Common myeloid progenitor, CD34-positive (primary cell): Measurements from ENCODE around the gene GMPPA.

Experiments
- CTCF ChIA-PET: fragments of 350-600 bp; sonication (Branson Sonifier 250); formaldehyde crosslinking; loops from one replicate; lab custom pipeline; 2021; ENCODE audit warnings: antibody characterized with exemption; lab: Charles Lee
- POLR2A ChIA-PET: fragments of 350-600 bp; sonication (Branson Sonifier 250); formaldehyde crosslinking; loops from one replicate; lab custom pipeline; 2021; ENCODE audit warnings: antibody characterized with exemption; lab: Charles Lee
- DNase-seq, 3 donors: peaks; one replicate each; pipeline versions ENCODE4 v3.0.0 to v3.0.0-alpha.2; 2013
- H3K27ac ChIP-seq, 2 experiments: 1 replicate in 1 of 2; 2 replicates in 1 of 2; pipeline ENCODE4 v1.7.0; 2013; ENCODE audit warnings: inconsistent platforms in 2 of 2, low read length in 2 of 2, mild to moderate bottlenecking in 2 of 2, low read depth in 1 of 2, moderate library complexity in 1 of 2; ENCODE audit not compliant: severe bottlenecking in 2 of 2, insufficient read depth in 1 of 2, poor library complexity in 1 of 2
- H3K27me3 ChIP-seq, 5 experiments: replicated peaks in 2 of 5; 1 replicate in 3 of 5; 2 replicates in 2 of 5; pipeline versions ENCODE4 v1.6.1 to v1.7.0; 2013; ENCODE audit warnings: low read length in 4 of 5, mild to moderate bottlenecking in 2 of 5, moderate library complexity in 2 of 5, inconsistent platforms in 1 of 5; ENCODE audit not compliant: insufficient read depth in 5 of 5, control insufficient read depth in 4 of 5
- H3K36me3 ChIP-seq, 4 experiments: 1 replicate in 2 of 4; 2 replicates in 2 of 4; pipeline versions ENCODE4 v1.6.1 to v1.7.0; 2013; ENCODE audit warnings: low read length in 3 of 4, control low read depth in 1 of 4, mild to moderate bottlenecking in 1 of 4; ENCODE audit not compliant: control insufficient read depth in 4 of 4, insufficient read depth in 4 of 4
- H3K4me1 ChIP-seq, 4 experiments: 1 replicate in 3 of 4; 2 replicates in 1 of 4; pipeline versions ENCODE4 v1.6.1 to v1.7.1; 2013; ENCODE audit warnings: low read length in 3 of 4, mild to moderate bottlenecking in 3 of 4, control low read depth in 1 of 4, inconsistent platforms in 1 of 4, moderate library complexity in 1 of 4; ENCODE audit not compliant: control insufficient read depth in 4 of 4, insufficient read depth in 4 of 4; ENCODE audit errors: control extremely low read depth in 1 of 4
- H3K4me3 ChIP-seq, 7 experiments: 1 replicate in 4 of 7; 2 replicates in 3 of 7; pipeline versions ENCODE4 v1.5.1 to v1.7.0; 2013; ENCODE audit warnings: mild to moderate bottlenecking in 7 of 7, low read length in 6 of 7, moderate library complexity in 6 of 7, inconsistent platforms in 2 of 7, low read depth in 2 of 7, control low read depth in 1 of 7; ENCODE audit not compliant: insufficient read depth in 4 of 7, control insufficient read depth in 1 of 7; ENCODE audit errors: extremely low read depth in 1 of 7
- H3K9me3 ChIP-seq, 5 experiments: 1 replicate in 4 of 5; 2 replicates in 1 of 5; pipeline versions ENCODE4 v1.6.1 to v1.7.1; 2013; ENCODE audit warnings: low read length in 4 of 5, mild to moderate bottlenecking in 2 of 5, inconsistent platforms in 1 of 5, low read depth in 1 of 5, moderate library complexity in 1 of 5; ENCODE audit not compliant: control insufficient read depth in 4 of 5, insufficient read depth in 2 of 5; ENCODE audit errors: control extremely low read depth in 1 of 5
- WGBS: methylation state at CpG from one replicate; pipeline ENCODE4 v1.1.5; 2013; ENCODE audit not compliant: insufficient coverage; 5-methylcytosine and 5-hydroxymethylcytosine counted together

Gene GMPPA

GRCh38 chr2:219474285-219475060, 24.2 kb upstream of the GMPPA start:
- Histone ChIP-seq H3K27me3 (peaks cover 0 to 10% (median 2%) of the 10 kb centered on the region in 5 experiments), H3K9me3 (no peaks in the 10 kb centered on the region), H3K36me3 (no peaks in the 10 kb centered on the region), H3K4me1 (peaks cover 0 to 2% (median 0%) of the 10 kb centered on the region in 4 experiments), H3K4me3 (no peak overlapping the region), H3K27ac (no peak overlapping the region)
- ChIA-PET CTCF (interaction anchor here (0.6 to 60.5 kb wide), 12 partner anchors 10 to 799 kb away, joined by 3 to 1724 read pairs (median 3); partner anchors contain the start of genes ASIC4, CHPF, GMPPA and TMEM198), POLR2A (no interaction called here)
- no peak for DNase-seq
- WGBS, result 94% methylated on average over 5 of the region's 11 CpGs

GRCh38 chr2:219475278-219475677, 23.4 kb upstream of the GMPPA start:
- H3K4me1 ChIP-seq, result peaks cover 0 to 2% (median 0%) of the 10 kb centered on the region in 4 experiments
- H3K27ac ChIP-seq, result no peak overlapping the region
- 100% methylated on average over 1 of the region's 6 CpGs for WGBS
- peaks cover 0 to 10% (median 3%) of the 10 kb centered on the region in 5 experiments for H3K27me3 ChIP-seq
- H3K36me3 ChIP-seq, result no peaks in the 10 kb centered on the region
- no peaks in the 10 kb centered on the region for H3K9me3 ChIP-seq
- ChIA-PET CTCF (interaction anchor here (0.6 to 60.5 kb wide), 18 partner anchors 8 to 799 kb away, joined by 3 to 1724 read pairs (median 4); partner anchors contain the start of genes ASIC4, CHPF, GMPPA and TMEM198), POLR2A (no interaction called here)
- DNase-seq, result no peak
- H3K4me3 ChIP-seq, result no peak overlapping the region

- DNase-seq, result peak; percentile 41 to 63 (median 59)
- ChIA-PET CTCF (interaction anchor here (0.6 to 60.5 kb wide), 16 partner anchors 8 to 165 kb away, joined by 3 to 1724 read pairs (median 6); partner anchors contain the start of genes ASIC4, CHPF, GMPPA and TMEM198), POLR2A (no interaction called here)
- peaks cover 0 to 17% (median 6%) of the 10 kb centered on the region in 5 experiments for H3K27me3 ChIP-seq
- peaks cover 0 to 2% (median 0%) of the 10 kb centered on the region in 4 experiments for H3K4me1 ChIP-seq
- no peaks in the 10 kb centered on the region for H3K36me3 ChIP-seq
- whole genome bisulfite sequencing, result 0% methylated on average over 5 of the region's 14 CpGs
- H3K27ac ChIP-seq, result no peak overlapping the region
- H3K9me3 ChIP-seq, result no peaks in the 10 kb centered on the region
- no peak overlapping the region for H3K4me3 ChIP-seq
Observed at GRCh38 chr2:219475697-219476651, 22.7 kb upstream of the GMPPA start.

GRCh38 chr2:219476652-219477151, 22.0 kb upstream of the GMPPA start:
- 17% methylated on average over 7 of the region's 16 CpGs for WGBS
- ChIA-PET POLR2A (no interaction called here), CTCF (interaction anchor here (1.3 to 60.5 kb wide), 11 partner anchors 9 to 58 kb away, joined by 3 to 1724 read pairs (median 10); partner anchors contain the start of genes ASIC4, CHPF, DES and TMEM198)
- Histone ChIP-seq H3K4me1 (peaks cover 0 to 2% (median 0%) of the 10 kb centered on the region in 4 experiments), H3K27me3 (peaks cover 0 to 25% (median 13%) of the 10 kb centered on the region in 5 experiments), H3K4me3 (no peak overlapping the region), H3K27ac (no peak overlapping the region), H3K9me3 (no peaks in the 10 kb centered on the region), H3K36me3 (no peaks in the 10 kb centered on the region)
- no peak for DNase-seq

GRCh38 chr2:219477179-219477578, 21.5 kb upstream of the GMPPA start:
- Histone ChIP-seq H3K27ac (no peak overlapping the region), H3K4me1 (peaks cover 0 to 2% (median 0%) of the 10 kb centered on the region in 4 experiments), H3K4me3 (no peak overlapping the region), H3K27me3 (peaks cover 0 to 29% (median 17%) of the 10 kb centered on the region in 5 experiments), H3K9me3 (no peaks in the 10 kb centered on the region), H3K36me3 (no peaks in the 10 kb centered on the region)
- no peak for DNase-seq
- WGBS, result 96% methylated on average over 13 of the region's 13 CpGs
- CTCF ChIA-PET, result interaction anchor here (1.2 to 60.5 kb wide), 10 partner anchors 9 to 83 kb away, joined by 3 to 1724 read pairs (median 9); partner anchors contain the start of genes ASIC4, CHPF, DES and TMEM198
- POLR2A ChIA-PET, result no interaction called here

GRCh38 chr2:219477815-219478214, 20.9 kb upstream of the GMPPA start:
- Histone ChIP-seq H3K27me3 (peaks cover 0 to 36% (median 24%) of the 10 kb centered on the region in 5 experiments), H3K9me3 (no peaks in the 10 kb centered on the region), H3K27ac (no peak overlapping the region), H3K36me3 (no peaks in the 10 kb centered on the region), H3K4me1 (peaks cover 0 to 2% (median 0%) of the 10 kb centered on the region in 4 experiments), H3K4me3 (no peak overlapping the region)
- ChIA-PET POLR2A (no interaction called here), CTCF (interaction anchor here (1.1 to 60.5 kb wide), 8 partner anchors 10 to 82 kb away, joined by 3 to 1724 read pairs (median 6); partner anchors contain the start of genes ASIC4, CHPF, DES and TMEM198)
- DNase-seq, result no peak
- WGBS, result 98% methylated on average over 15 of the region's 15 CpGs
